ENCODE results near the gene SLC39A6.
A peak's percentile ranks its signal among the peaks of the same experiment; 100 is the strongest.
"Not testable (repeated sequence)": the region's sequence is repeated elsewhere in the genome, so short reads cannot be mapped to it uniquely, and the experiment has no call there.

The SLC39A6 gene

GRCh38 chr18:36135264-36135663 is 6.1 kb upstream of the SLC39A6 start:
- no peak for DNase-seq

- DNase-seq: no peak
These were observed 3.6 kb upstream of the SLC39A6 start for GRCh38 chr18:36132756-36133155.

- no peak for DNase-seq
These were observed 2.7 kb upstream of the SLC39A6 start for GRCh38 chr18:36131692-36132483.

- DNase-seq: no peak
These were observed 1.9 kb upstream of the SLC39A6 start for GRCh38 chr18:36130883-36131653.

GRCh38 chr18:36130039-36130831 is 1.1 kb upstream of the SLC39A6 start:
- DNase-seq: no peak

GRCh38 chr18:36128907-36129299 is 237 bp downstream of the SLC39A6 start:
- no peak for DNase-seq

GRCh38 chr18:36128530-36128870 is 640 bp downstream of the SLC39A6 start:
- peak; percentile 26 for DNase-seq

- DNase-seq: peak; percentile 6
These were observed 1.2 kb downstream of the SLC39A6 start for GRCh38 chr18:36127836-36128529.

- DNase-seq: no peak
These were observed 2.5 kb downstream of the SLC39A6 start for GRCh38 chr18:36126668-36127067.

- no peak for DNase-seq
These were observed 4.3 kb downstream of the SLC39A6 start for GRCh38 chr18:36124841-36125240.

- DNase-seq: no peak
These were observed 8.8 kb downstream of the SLC39A6 start for GRCh38 chr18:36120297-36120696.

- DNase-seq: not testable (repeated sequence)
These were observed 12.4 kb downstream of the SLC39A6 start for GRCh38 chr18:36116771-36117170.

- DNase-seq: no peak
These were observed 14.4 kb downstream of the SLC39A6 start for GRCh38 chr18:36114738-36115137.

- DNase-seq: no peak
These were observed 14.9 kb downstream of the SLC39A6 start for GRCh38 chr18:36114251-36114650.

- no peak for DNase-seq
These were observed 16.8 kb downstream of the SLC39A6 start for GRCh38 chr18:36112302-36112701.

- no peak for DNase-seq
These were observed 19.4 kb downstream of the SLC39A6 start for GRCh38 chr18:36109737-36110136.

GRCh38 chr18:36108601-36109000 is 20.5 kb downstream of the SLC39A6 start:
- no peak for DNase-seq

- DNase-seq: no peak
These were observed 20.9 kb downstream of the SLC39A6 start for GRCh38 chr18:36108196-36108595.

GRCh38 chr18:36107477-36107876 is 21.7 kb downstream of the SLC39A6 start:
- no peak for DNase-seq

GRCh38 chr18:36104749-36105148 is 24.4 kb downstream of the SLC39A6 start:
- no peak for DNase-seq

GRCh38 chr18:36101943-36102342 is 27.2 kb downstream of the SLC39A6 start:
- no peak for DNase-seq

GRCh38 chr18:36099311-36099710 is 29.8 kb downstream of the SLC39A6 start:
- DNase-seq: no peak

- no peak for DNase-seq
These were observed 32.2 kb downstream of the SLC39A6 start for GRCh38 chr18:36096955-36097354.
